Activated CD4-positive, alpha-beta T cell treated with anti-CD3 and anti-CD28 coated beads, Interleukin-10, Interleukin-2, amounts not matched to agents 100 ng/mL and 50 ng/mL, durations not matched to agents 16 hours and 8 hours (primary cell): ENCODE data around the gene IL11RA.

Experiments
- DNase-seq: peaks from one replicate; pipeline ENCODE4 v3.0.0-alpha.2; 2020

Gene IL11RA

DNA sequence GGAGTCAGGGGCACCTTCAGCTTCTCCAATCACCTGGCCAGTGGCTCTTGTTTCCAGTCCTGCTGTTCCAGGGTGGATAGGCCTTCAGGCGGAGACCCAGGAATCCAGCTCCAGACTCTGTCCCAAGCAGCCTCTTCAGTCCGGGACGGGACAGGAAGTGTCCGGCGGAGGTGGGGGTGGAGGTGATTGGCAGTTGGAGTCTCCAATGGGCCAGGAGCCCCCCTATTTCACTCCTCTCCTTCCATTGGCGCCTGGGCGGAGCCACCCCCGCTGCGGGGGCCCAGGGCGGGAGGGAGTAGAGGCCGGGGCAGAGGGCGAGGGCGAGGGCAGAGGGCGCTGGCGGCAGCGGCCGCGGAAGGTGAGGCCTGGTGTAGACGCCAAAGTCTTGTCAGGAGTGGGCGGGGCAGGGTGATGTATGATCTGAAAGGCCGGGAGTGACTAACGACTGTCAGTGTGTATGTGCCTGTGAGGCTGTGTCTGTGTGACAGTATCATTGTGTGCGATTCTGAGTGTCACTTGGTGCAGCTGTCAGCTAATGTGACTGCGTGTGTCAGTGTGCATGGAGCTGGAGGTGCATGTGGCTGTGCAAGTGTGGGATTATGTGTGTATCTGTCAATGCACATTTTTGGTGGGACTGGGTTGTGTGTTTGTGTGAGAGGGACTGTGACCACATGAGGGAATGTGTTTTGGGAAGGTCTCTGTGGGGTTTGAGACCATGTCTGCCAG, at the start of gene IL11RA:
Gene IL11RA (plus strand): TSS at position 310 of the 726 bp plus-strand sequence. CDS start 3,033 bp downstream, outside the sequence.
- DNase-seq = peak; percentile 63

DNA sequence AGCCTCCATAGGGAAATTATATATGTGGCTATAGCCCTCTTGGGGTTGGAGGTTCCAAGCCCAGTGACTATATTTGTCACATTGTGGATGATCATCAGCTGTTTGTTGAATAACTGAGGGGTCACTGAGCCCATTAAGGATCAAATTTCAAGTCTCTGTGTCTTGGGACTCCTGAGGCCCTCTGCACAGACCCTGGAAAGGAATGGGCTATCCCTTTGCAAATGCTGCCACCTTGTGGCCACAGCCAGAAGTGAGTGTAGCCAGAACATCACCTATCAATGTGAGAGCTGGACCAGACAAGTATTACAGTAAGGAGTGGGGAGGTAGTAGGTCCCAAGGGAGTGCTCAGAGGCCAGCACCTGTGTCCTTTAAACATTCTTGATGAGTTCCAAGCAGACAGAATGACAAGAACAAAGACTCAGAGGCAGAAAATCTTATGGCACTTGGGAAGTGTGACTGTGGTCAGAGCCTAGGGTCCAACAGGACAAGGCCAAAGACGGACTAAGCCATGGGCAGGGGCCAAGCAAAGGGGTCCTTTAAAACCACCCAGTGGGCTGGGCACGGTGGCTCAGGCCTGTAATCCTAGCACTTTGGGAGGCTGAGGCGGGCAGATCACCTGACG, 48.3 kb upstream of the IL11RA start:
- DNase-seq = peak; percentile 83

DNA sequence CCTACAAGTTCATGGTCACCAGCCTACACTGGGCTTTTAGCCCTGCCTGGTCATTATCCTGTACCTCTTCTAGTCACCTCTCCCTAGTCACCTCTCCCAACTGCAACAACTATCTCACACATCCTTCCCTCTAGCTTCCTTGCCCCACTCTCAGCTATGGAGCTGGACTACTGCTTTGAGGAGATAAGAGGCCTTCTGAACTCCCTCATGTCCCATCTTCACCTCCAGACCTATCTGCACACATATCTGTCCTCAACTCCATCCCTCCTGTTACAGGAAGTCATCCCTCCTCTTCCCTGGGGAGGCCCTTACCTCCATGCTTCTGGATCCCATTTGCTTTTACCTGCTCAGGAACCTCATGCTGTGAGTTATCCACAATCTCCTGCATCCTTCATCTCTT, 45.8 kb upstream of the IL11RA start:
- no peak for DNase-seq

DNA sequence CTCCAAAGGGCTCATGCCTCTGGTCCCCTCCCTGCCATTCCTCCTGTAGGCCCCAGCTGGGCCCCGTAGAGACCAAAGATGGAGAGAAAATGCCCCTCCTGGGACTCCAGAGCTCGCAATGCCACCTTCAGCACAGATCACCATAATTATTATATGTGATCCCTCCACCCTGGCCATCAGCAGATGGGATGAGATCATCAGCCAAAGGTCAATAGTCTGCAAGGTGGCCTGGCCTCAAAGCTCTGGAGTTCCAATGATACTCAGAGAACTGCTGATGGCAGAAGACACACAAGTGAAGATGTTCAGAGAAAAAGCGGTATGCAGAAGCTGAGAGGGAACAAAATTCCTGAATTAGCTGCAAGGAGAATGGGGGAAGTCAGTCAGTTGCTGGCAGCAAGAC, 45.1 kb upstream of the IL11RA start:
- DNase-seq = no peak

DNA sequence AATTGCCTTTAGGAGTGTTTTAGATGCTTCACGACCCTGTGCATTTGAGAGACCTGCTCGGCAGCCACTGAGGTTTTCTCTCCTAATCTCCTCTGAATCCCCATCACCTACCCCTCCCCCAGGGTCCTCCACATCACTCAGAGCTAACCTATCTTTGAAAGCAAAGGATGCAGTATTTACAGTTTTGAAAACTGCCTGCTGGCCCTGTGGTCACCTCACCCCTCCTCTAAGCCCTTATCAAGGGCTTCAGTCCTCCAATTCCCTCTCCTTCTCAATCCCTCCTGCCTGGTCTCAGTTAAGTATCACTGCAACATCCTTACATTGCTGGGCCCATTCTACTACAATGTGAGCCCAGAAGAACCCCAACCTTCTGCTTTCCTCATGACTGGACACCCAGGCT, 44.7 kb upstream of the IL11RA start:
- DNase-seq = no peak

DNA sequence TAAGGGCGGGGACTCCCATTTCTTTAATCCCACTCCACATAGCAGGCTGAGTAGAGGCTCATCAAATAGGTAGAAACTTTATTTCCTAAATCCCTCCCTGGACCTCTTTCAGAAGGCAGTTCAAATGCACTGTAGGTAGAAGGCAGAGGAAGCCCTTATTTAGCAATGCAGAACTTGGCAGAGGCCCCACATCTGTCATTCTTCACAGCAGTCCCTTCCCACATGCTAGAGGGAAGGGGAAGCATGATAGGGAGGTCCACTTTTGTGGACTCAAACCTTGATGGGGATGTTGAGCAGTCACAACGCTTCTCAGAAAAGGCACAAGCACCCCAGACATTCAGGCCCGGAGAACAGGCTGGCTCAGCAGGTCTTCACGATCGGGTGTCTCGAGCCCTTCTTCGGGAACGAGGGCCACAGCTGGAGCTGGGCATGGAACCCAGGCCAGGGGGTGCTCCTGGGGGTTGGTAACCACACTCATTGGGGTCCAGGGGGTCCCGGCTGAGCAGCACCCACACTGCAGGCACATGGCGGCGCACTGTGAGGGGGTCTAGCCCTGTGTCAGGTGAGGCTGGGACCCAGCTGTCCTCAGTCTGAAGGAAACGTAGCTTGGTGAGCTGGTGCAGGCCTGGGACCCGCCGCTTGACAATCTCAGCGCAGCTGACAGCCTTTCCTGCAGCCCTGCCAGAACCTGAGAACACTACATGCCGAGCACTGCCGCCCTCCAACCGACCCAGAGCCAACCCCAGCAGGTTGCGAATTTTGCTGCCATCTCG, 41.4 kb upstream of the IL11RA start:
- no peak for DNase-seq

DNA sequence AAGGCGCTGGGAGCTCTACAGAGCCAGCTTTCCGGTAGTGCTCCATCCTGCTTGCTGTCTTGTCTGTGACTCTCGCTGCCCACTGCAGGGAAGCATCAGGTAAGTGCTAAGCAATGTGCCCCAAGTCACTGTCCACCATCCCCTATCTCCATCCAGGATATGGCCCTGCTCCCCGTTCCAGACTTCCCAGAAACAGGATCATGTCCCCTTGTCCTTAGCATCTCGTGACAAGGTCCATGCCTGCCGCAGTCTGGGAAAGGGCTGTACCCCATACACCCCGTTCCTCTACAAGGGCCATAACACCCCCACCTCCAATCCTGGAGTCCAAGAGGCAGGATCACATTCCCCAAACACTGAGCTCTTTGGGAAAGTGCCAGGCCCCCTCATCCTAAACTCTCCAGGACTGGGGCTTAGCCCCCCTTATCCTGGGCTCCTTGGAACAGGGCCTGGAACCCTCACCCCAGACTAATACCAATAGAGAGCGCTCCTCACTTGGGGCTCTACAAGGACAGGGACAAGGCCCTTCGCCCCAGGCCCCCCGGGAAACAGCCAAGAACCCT, 40.7 kb upstream of the IL11RA start:
- no peak for DNase-seq

DNA sequence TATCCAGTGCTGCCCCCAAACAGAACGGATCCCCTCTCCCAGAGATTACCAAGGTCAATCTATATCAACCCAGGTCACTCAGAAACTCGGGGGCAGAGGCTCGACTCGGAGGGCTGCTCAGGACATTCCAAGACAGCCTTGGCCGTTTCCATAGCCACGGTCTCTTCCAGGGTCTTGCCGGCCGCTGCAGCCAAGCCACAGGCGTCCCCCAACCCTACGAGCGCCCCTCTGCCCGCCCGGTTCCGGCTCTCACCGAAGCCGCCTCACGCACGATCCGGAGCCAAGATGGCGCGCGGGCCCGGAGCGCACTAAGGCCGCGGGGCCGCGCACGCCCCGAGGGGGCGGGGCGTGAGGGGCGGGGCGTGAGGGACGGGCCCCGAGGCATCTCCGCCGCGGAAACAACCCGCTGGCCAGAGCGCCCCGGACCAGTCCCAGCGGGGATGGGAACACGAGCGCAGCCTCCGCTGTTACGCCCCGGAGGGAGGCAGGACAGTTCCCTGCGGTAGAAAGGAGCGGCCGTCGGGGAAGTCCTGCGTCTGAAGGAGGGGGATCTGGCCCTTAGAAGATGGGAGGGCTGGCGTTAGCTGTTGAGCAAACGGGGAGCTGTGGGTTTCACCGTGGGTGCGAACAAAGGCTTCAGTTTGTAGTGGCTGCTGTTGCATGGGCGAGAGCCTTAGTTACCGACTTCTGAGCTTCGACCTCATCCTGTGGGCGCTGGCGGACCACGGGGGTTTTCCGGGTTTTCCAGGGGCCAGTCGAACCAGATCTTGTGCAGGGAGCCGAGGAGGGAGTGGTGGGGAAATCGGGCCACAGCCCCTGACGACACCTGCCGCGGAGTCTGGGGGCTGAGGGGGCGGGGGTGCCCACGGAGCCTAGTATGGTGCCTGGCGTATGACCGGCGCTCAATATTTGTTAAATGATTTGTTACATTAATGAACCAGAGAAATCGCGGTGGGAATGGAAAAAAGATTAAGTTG, 39.9 kb upstream of the IL11RA start, which contains the start of gene RPP25L:
Gene RPP25L (minus strand): TSS at position 287 of the 977 bp plus-strand sequence. CDS start 801 bp downstream, outside the sequence.
- DNase-seq = peak; percentile 88

DNA sequence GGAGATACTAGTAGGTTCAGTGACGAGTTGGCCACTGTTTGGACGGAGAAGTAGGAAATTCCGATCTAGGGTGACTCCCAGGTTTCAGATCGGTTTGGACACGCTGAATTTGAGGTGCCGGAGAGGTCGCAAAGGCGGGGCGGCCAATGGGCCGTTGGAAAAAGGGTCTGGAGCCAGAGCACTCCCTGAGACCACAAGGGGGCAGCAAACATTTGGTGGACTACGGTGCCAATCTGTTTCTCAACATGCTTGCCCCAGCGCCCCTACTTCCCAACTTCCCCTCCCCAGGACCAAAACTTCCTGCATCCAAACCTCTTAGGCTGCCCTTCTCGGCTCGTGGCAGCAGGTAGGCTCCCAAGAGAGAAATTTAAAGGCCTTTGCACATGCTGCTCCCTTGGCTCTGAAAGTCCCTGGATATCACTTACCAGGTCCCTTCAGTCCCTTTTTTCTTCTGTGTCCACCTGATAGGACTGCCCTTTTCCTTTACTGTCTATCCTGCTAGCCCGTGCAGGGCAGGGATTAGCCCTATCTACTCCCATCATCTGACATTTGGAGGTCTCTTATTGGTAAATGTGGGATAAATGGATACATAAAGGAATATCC, 39.1 kb upstream of the IL11RA start:
- DNase-seq = peak; percentile 84

DNA sequence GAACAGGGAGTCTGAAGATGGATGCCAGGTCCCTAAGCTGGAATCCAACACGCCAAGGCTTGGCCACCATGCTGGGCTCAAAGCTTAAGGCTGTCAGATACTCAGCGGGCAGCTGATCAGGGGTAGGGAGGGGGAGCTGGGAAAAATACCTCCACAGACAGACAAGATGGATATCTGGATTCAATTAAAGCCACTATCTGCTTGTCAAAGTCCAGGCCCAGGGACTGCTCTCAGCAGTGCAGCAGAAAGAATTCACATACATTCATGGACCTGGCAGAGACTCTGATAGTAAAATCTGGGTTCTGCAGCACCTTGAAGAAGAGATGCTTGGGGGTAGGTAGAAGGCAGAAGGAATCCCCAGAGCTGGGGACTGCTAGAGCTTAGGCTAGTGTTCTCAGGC, 36.9 kb upstream of the IL11RA start:
- DNase-seq = no peak

DNA sequence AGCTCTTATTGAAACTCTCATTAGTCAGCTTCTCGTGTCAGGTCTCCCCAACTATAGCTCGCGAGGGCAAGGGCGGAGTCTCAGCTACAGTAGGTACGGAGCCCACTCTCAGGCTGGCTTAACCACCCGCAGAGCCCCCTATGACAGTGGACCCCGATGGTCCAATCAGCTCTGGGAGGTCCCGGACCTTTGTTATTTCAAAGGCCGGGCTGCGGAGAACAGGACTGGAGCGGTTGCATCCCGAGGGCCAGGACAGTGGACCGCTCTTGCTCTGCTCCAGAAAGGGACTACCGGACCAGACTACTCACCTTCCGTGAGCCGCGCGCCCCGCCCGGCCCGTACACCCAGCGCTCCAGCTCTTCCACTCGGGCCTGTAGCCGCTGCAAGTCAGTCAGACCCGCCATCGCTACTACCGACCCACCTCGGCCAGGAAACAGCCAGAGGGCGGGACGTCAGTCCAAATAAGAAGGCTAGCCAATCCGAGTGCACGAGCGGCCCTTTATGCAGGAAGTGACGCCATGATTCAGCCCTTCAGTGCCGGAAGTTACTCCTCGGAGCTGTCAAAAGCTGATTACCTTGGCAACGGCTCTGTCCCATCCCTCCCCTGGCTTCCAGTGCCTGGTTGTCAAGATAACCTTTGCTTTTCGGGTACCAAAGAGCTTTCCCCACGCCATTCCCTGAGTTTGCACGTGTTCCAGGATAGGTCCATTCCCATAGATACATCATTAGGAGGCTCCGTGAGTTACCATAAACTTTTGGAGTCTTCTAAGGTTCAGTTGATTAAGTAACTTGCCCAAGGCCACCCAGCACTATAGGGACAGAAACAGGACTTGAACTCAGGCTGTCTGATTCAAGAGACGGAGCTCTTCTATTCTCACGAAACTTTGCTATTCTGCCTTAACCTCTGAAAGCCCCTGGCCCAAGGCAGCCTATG, 31.7 kb upstream of the IL11RA start, which contains the start of gene DCTN3:
Gene DCTN3 (minus strand): TSS at position 435 of the 934 bp plus-strand sequence. CDS start 31 bp downstream, at position 404.
- DNase-seq = peak; percentile 96

DNA sequence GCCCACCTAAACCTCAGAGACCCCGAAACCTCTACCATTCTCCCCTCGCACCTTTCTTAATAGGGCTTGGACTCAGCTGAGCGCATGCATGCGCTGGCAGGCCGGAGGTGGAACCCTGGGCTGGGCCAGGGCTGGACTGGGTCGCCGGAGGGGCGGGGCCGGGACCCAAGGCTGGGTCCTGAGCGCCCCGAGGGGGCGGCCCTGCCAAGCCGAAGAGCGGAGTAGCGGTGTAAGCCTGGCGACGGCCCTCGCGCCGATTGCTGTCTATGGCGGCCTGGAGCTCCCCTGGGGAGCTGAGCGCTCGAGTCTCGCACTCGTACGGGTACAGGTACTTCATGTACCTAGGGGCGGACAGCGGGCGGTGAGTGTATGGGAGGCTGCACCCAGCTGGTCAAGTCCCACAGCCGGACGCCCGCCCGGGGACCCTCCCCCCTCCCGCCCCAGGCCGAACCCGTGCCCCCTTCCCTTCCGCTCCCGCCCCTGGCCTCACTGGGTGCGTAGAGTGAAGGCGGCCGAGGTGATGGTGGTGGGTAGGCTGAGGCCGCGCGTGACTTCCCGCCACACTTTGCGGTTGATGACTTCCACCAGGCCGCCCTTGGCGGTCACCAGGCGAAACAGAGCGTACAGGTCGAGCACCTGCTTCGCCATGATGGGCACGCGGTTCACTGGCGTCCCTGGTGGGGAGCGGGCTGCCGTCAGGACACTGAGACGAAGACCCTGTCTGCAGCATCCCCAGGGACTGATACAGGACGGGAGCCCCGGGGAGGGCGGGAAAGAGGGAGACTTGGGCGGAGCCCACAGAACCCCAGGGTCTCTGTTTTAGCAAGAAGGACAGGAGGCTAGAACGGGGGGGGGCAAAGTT, 28.4 kb upstream of the IL11RA start:
- DNase-seq = no peak

DNA sequence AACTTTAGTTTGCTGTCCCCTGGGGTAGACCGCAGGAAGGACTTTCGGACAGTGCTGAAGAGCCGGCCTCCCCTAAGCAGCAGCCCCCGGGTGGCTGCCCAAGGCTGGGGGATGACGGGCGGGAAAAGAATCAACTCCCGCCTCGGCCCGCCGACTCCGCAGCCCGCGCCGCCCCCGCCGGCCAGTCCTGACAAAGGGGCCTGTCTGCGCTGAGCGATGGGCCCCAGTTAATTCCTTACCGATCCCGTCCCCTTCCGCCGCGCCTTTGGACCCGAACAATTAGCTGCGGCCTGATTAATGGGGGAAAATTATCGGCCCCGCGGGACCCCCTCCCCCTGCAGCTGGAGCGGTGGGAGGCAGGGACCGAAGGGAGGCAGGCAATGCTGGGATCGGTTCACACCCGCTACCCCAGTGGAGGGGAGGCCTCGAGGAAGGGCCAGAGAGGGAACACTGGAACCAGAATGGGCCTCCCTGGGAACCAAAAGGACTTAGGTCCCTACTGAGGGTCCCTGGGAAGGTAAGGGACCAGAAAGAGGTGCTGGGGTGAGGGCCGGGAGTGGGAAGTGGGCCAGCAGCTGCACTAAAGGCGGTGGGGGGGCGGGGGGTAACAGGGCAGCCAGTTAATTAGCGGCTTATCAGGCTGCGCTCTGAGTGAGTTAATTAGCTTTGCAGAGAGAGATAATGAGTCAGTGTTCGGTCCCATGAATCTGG, 27.4 kb upstream of the IL11RA start:
- no peak for DNase-seq

DNA sequence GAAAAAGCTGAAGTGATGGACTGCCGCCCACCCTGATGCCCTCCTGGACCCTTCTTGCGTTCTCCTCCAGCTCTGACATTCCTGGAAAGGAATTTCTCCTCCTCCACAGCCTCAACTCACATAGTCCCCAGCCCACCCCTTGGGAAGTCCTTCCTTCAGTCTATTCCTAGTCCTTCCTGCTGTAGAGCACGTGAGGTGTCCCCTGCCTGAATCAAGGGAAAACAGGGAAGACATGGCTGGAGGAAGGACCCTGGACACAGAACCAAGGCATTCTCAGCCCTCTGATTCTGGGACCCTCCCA, 26.8 kb upstream of the IL11RA start:
- DNase-seq = no peak

DNA sequence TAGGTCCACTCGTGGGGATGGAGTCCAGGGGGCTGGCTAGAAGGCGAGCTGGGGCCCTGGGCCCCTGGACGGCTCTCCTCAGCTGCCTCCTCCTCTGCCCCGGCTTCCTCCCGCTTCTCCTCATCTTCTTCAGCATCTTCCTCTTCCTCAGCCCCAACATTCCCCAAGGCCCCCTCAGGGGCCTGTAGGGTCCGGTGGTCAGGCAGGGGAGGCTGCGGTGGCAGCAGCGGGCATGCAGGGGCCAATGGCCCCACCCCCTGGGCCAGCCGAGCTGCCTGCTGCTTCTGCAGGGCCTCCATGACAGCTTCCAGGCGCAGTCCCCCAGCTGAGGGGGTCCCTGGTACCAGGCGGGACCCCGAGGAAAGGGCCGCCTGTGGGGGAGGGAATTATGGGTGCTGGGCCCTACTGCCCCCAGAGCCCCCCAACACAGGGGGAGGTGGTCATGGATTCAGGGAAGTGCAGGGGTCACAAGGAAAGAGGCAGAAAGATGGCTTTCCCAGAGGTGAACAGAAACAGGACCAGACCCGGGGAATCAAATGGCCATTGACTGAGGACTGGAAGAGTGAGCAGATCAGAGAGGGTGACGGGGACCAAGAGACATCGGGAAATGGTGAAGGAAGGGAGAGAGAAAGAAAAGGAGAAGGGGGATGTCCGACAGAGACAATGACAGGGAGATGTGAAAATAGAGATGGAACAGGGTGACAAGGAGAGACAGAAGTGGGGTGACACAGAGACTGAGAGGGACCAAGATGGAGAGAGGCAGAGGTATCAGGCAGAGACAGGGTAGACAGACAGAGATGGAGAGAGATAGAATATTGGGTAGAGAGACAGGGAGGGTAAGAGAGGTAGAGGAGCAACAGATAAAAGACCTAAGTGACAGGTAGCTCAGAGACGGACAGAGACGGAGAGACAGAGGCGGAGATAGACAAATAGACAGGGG, 24.0 kb upstream of the IL11RA start:
- DNase-seq = no peak

DNA sequence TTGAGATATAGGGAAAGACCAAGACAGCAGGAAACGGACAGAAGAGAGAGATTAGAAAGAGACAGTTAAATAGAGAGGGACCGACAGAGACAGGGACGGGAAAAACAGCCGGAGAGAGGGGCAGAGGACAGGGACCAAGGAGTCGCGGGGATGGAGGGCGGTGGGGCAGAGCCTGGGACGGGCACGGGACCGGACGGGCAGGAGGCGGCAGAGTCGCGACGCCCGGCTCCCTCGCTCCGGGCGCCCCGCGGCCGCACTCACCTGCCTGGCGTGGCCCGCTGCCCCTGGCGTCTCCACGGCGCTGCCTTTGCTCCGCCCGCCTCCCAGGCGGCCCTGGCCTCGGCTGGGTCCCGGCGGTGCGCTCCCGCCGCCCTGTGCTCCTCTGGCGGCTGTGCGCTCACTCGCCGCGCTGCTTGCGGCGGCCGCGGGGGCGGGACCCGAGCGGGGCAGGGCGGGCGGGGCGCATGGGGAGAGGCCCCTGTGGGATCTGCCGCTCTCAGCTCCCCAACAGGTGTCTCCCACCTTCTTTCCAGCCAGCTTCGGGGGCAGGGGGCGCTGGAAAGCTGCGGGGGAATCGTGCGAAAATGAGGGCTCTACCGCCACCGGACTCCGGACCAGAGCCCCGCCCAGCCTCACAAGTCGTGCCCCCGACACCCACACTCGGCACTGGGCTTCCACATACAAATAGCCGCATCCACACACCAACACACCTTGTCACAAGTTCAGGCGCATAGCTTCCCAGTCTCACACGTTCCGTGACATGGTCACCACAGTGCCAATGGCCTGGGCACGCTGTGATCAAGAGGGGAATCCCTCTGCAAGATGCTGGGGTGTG, 23.1 kb upstream of the IL11RA start, which contains the start of gene ARID3C:
Gene ARID3C (minus strand): TSS at position 411 of the 835 bp plus-strand sequence. CDS start 1,052 bp downstream, outside the sequence.
- peak; percentile 30 for DNase-seq

DNA sequence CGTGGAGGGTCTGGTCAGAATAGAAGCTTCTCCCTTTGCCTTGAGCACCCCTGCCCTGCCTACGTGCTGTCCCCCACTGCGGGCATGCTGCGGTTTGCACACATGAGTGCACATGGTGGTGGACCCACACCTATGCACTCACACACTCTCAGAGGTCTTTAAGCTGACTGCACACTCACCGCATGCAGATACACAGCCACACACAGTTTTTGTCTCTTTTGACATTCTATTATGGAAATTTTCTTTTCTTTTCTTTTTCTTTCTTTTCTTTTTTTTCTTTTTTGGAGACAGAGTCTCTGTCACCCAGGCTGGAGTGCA, 22.5 kb upstream of the IL11RA start:
- DNase-seq = no peak
